OCI-LY1 (cell line): ENCODE measurements around the gene ZBP1.

ENCODE experiments used
- H2AFZ ChIP-seq: fragments of 200-600 bp; sonication (generic), shearing (Covaris generic); 2 replicates; pipeline ENCODE4 v1.6.0; 2014; ENCODE audit warnings: antibody characterized with exemption, mild to moderate bottlenecking, low read length
- H3F3A ChIP-seq: fragments of 200-600 bp; sonication (generic), shearing (Covaris generic); 2 replicates; pipeline ENCODE4 v1.6.0; 2014; ENCODE audit warnings: mild to moderate bottlenecking, antibody characterized with exemption, low read length, moderate library complexity; ENCODE audit not compliant: insufficient read depth
- H3K27ac ChIP-seq: fragments of 200-600 bp; sonication (generic); 2 replicates; pipeline ENCODE4 v1.5.1; 2014; ENCODE audit warnings: low read length, mixed run types, mild to moderate bottlenecking, low read depth; ENCODE audit not compliant: poor library complexity, severe bottlenecking
- H3K27me3 ChIP-seq: fragments of 200-600 bp; sonication (generic); 2 replicates; pipeline ENCODE4 v1.6.0; 2014; ENCODE audit warnings: antibody characterized with exemption, mild to moderate bottlenecking, low read length, moderate library complexity; ENCODE audit not compliant: insufficient read depth
- H3K36me3 ChIP-seq: fragments of 200-600 bp; sonication (generic); 2 replicates; pipeline ENCODE4 v1.6.1; 2014; ENCODE audit warnings: mild to moderate bottlenecking, antibody characterized with exemption, low read length, moderate library complexity, mixed read lengths; ENCODE audit not compliant: insufficient read depth
- H3K4me1 ChIP-seq: fragments of 200-600 bp; sonication (generic); 2 replicates; pipeline ENCODE4 v1.5.1; 2014; ENCODE audit warnings: mild to moderate bottlenecking, low read length, moderate library complexity; ENCODE audit not compliant: insufficient read depth, severe bottlenecking
- H3K4me2 ChIP-seq: fragments of 200-600 bp; sonication (generic), shearing (Covaris generic); 2 replicates; pipeline ENCODE4 v1.6.1; 2014; ENCODE audit warnings: low read length
- H3K4me3 ChIP-seq: fragments of 200-600 bp; sonication (generic); 2 replicates; pipeline ENCODE4 v1.5.1; 2014; ENCODE audit warnings: low read length, low read depth, mild to moderate bottlenecking, mixed read lengths; ENCODE audit not compliant: poor library complexity, severe bottlenecking
- H3K79me2 ChIP-seq: fragments of 200-600 bp; shearing (Covaris generic); 2 replicates; pipeline ENCODE4 v1.6.1; 2016; ENCODE audit warnings: mixed run types, low read length, mixed read lengths; ENCODE audit not compliant: insufficient read depth
- H3K9ac ChIP-seq: fragments of 200-600 bp; sonication (generic), shearing (Covaris generic); 2 replicates; pipeline ENCODE4 v1.6.1; 2014; ENCODE audit warnings: mild to moderate bottlenecking, low read length, mixed read lengths
- H3K9me2 ChIP-seq: fragments of 200-600 bp; sonication (generic), shearing (Covaris generic); 2 replicates; pipeline ENCODE4 v1.6.1; 2014; ENCODE audit warnings: low read depth, mild to moderate bottlenecking, low read length, mixed read lengths
- H3K9me3 ChIP-seq: fragments of 200-600 bp; shearing (Covaris generic); 2 replicates; pipeline ENCODE4 v1.6.1; 2014; ENCODE audit warnings: low read length, mixed read lengths
- H4K20me1 ChIP-seq: fragments of 200-600 bp; sonication (generic), shearing (Covaris generic); 2 replicates; pipeline ENCODE4 v1.6.0; 2016; ENCODE audit warnings: mild to moderate bottlenecking, low read length; ENCODE audit not compliant: insufficient read depth
- CTCF ChIP-seq: fragments of 200-600 bp; sonication (generic), shearing (Covaris generic); IDR thresholded peaks from 2 replicates; pipeline ENCODE4 v1.5.1; 2017; ENCODE audit warnings: mild to moderate bottlenecking, antibody characterized with exemption, low read length, moderate library complexity, mixed read lengths
- EZH2 ChIP-seq: fragments of 200-600 bp; sonication (generic), shearing (Covaris generic); IDR thresholded peaks from 2 replicates; pipeline ENCODE4 v1.8.0; 2017; ENCODE audit warnings: borderline replicate concordance, mixed run types, mild to moderate bottlenecking, antibody characterized with exemption, low read length, moderate library complexity, mixed read lengths

Gene ZBP1

GRCh38 chr20:57617079-57617795 is 3.0 kb downstream of the ZBP1 start:
- Histone ChIP-seq H3K27ac (no peak overlapping the region), H3K36me3 (no peaks in the 10 kb centered on the region), H3K4me1 (no peaks in the 10 kb centered on the region), H2AFZ (no peak overlapping the region), H3K4me3 (no peak overlapping the region), H3K9me3 (no peaks in the 10 kb centered on the region), H3K4me2 (no peak overlapping the region), H3K79me2 (no peaks in the 10 kb centered on the region), H3F3A (no peaks in the 10 kb centered on the region), H3K9me2 (no peaks in the 10 kb centered on the region), H4K20me1 (no peaks in the 10 kb centered on the region), H3K27me3 (peaks cover 23% of the 10 kb centered on the region), H3K9ac (no peak overlapping the region)
- no peak for TF ChIP-seq CTCF
- TF ChIP-seq EZH2: no peak

DNA sequence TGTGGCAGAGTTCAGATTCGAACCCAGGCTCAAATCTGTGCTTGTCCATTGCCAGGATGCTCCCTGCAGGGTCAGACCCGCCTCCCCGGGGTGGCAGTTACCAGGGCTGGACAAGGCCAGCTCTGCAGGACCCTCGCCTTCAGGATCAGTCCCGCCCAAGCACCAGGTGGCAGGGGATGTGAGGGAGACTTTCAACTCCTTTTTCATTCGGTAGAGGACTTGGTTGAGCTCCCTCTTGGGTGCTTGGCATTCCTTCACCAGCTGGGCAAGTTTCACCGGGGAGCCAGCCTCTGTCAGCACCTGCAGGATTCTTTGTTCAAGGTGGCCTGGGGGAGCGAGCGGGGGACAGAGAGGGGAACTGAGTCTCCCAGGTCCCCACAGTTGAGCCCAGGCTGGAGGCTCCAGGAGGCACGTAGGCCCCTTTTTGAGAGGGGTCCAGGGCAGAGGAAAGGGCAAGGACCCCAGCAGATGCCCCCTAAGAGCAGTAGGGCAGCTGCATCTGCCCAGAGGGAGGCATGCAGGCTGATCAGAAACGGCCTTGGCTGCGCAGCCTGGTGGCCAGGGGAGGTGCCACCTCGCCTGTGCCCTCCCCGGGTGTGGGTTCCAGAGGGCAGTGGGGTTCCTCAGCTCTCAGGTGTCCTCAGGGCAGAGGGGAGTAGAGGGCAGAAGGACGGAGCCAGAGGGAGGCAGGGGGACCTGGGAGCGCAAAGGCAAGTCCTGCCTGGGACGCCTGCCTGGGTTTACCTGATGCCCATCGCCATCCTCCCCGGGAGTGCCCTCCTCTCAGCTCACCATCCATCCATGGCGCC is 3.9 kb downstream of the ZBP1 start:
- Histone ChIP-seq H2AFZ (no peak overlapping the region), H3K36me3 (no peaks in the 10 kb centered on the region), H3K27me3 (peaks cover 20% of the 10 kb centered on the region)

DNA sequence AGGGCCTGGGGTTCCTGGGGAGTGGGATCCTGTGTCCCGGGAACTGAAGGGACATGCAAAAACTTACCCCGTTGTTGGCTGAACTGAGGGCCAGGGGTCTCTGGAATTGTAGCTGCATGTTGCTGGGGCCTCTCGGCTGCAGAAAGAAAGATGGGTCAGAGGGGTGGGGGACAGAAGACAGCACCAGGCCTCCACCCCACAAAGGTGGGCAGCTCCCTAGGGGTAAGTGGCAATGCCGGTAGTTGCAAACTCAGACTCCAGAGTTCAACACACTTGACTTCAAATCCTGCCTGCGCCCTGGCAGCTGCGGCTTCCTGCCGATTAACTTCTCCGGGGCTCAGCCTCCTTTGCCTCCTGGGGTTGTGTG is 4.8 kb downstream of the ZBP1 start:
- TF ChIP-seq CTCF: no peak
- TF ChIP-seq EZH2: no peak

More for the DNA sequence above, 3.9 kb downstream of the ZBP1 start:
- Histone ChIP-seq H4K20me1 (no peaks in the 10 kb centered on the region), H3K79me2 (no peaks in the 10 kb centered on the region), H3K9me3 (no peaks in the 10 kb centered on the region), H3K4me2 (no peak overlapping the region), H3F3A (no peaks in the 10 kb centered on the region), H3K27ac (no peak overlapping the region), H3K4me3 (no peak overlapping the region), H3K4me1 (no peaks in the 10 kb centered on the region), H3K9ac (no peak overlapping the region), H3K9me2 (no peaks in the 10 kb centered on the region)
- TF ChIP-seq CTCF (no peak), EZH2 (no peak)

More for the DNA sequence above, 4.8 kb downstream of the ZBP1 start:
- Histone ChIP-seq H2AFZ (no peak overlapping the region), H3K4me1 (no peaks in the 10 kb centered on the region), H3F3A (no peaks in the 10 kb centered on the region), H3K9me2 (no peaks in the 10 kb centered on the region), H3K9me3 (no peaks in the 10 kb centered on the region), H3K4me2 (no peak overlapping the region), H3K9ac (no peak overlapping the region), H3K36me3 (no peaks in the 10 kb centered on the region), H3K79me2 (no peaks in the 10 kb centered on the region), H3K27ac (no peak overlapping the region), H3K4me3 (no peak overlapping the region), H4K20me1 (no peaks in the 10 kb centered on the region), H3K27me3 (peaks cover 17% of the 10 kb centered on the region)
